ENCODE data around the gene ATF2.

- TF ChIP-seq POLR2AphosphoS5 (IDR thresholded peaks at IDR 0.05; ENCODE audit: borderline replicate concordance, low read depth, low read length), result no peak
- no peak for TF ChIP-seq EZH2 (IDR thresholded peaks at IDR 0.05)
Measured at GRCh38 chr2:175156534-175156933, 11.5 kb downstream of the ATF2 start.
